Measurements from ENCODE around the gene NBEA. TPM values are rescaled to one million over a fixed set of nuclear protein-coding genes. Genes with fewer than 3 reads are reported as not detected.
"Not testable (repeated sequence)": the region's sequence is repeated elsewhere in the genome, so short reads cannot be mapped to it uniquely, and the experiment has no call there.

The NBEA gene
- total RNA-seq, 1 donor from 2014 or later = 27.3 TPM

GRCh38 chr13:35669321-35669720 lies 727.3 kb downstream of the NBEA start:
- intact Hi-C loops (cut with DNase I) = no loop called here
- DNase-seq (ENCODE audit: low spot score) = no peak

- no peak for DNase-seq (ENCODE audit: low spot score)
- intact Hi-C loops (cut with DNase I) = no loop called here
Measured at GRCh38 chr13:35672611-35673010, 730.5 kb downstream of the NBEA start.

GRCh38 chr13:35675651-35676050 lies 733.6 kb downstream of the NBEA start:
- intact Hi-C loops (cut with DNase I) = no loop called here
- DNase-seq (ENCODE audit: low spot score) = no peak

- intact Hi-C loops (cut with DNase I); DNase-seq (ENCODE audit: low spot score): not testable (repeated sequence)
Measured at GRCh38 chr13:35677863-35678262, 735.8 kb downstream of the NBEA start.

GRCh38 chr13:35681685-35682084 lies 739.6 kb downstream of the NBEA start:
- DNase-seq (ENCODE audit: low spot score) = no peak
- intact Hi-C loops (cut with DNase I) = no loop called here

GRCh38 chr13:35684432-35684831 lies 742.4 kb downstream of the NBEA start:
- intact Hi-C loops (cut with DNase I) = no loop called here
- DNase-seq (ENCODE audit: low spot score) = no peak

GRCh38 chr13:35687336-35687735 lies 745.3 kb downstream of the NBEA start:
- intact Hi-C loops (cut with DNase I) = no loop called here

GRCh38 chr13:35690581-35691207 lies 748.6 kb downstream of the NBEA start:
- intact Hi-C loops (cut with DNase I) = no loop called here
- peak; percentile 26 for DNase-seq (ENCODE audit: low spot score)

More at GRCh38 chr13:35687336-35687735, 745.3 kb downstream of the NBEA start:
- no peak for DNase-seq (ENCODE audit: low spot score)

GRCh38 chr13:35693134-35693784 lies 751.2 kb downstream of the NBEA start:
- intact Hi-C loops (cut with DNase I) = no loop called here
- peak; percentile 51 for DNase-seq (ENCODE audit: low spot score)

- intact Hi-C loops (cut with DNase I) = no loop called here
- peak; percentile 63 for DNase-seq (ENCODE audit: low spot score)
Measured at GRCh38 chr13:35694031-35694430, 752.0 kb downstream of the NBEA start.

- DNase-seq (ENCODE audit: low spot score) = peak; percentile 63
- intact Hi-C loops (cut with DNase I) = no loop called here
Measured at GRCh38 chr13:35694549-35695447, 752.7 kb downstream of the NBEA start.

- peak; percentile 72 for DNase-seq (ENCODE audit: low spot score)
Measured at GRCh38 chr13:35695448-35695770, 753.3 kb downstream of the NBEA start.

GRCh38 chr13:35697186-35697730 lies 755.2 kb downstream of the NBEA start:
- DNase-seq (ENCODE audit: low spot score) = peak; percentile 43
- intact Hi-C loops (cut with DNase I) = no loop called here

More at GRCh38 chr13:35695448-35695770, 753.3 kb downstream of the NBEA start:
- intact Hi-C loops (cut with DNase I) = no loop called here

- peak; percentile 56 for DNase-seq (ENCODE audit: low spot score)
- intact Hi-C loops (cut with DNase I) = no loop called here
Measured at GRCh38 chr13:35698911-35699576, 757.0 kb downstream of the NBEA start.

GRCh38 chr13:35699825-35700510 lies 757.9 kb downstream of the NBEA start:
- peak; percentile 51 for DNase-seq (ENCODE audit: low spot score)
- intact Hi-C loops (cut with DNase I) = no loop called here

GRCh38 chr13:35700671-35701070 lies 758.6 kb downstream of the NBEA start:
- DNase-seq (ENCODE audit: low spot score) = no peak
- intact Hi-C loops (cut with DNase I) = no loop called here

- intact Hi-C loops (cut with DNase I) = no loop called here
- DNase-seq (ENCODE audit: low spot score) = peak; percentile 60
Measured at GRCh38 chr13:35702316-35702715, 760.2 kb downstream of the NBEA start.

- intact Hi-C loops (cut with DNase I) = no loop called here
- no peak for DNase-seq (ENCODE audit: low spot score)
Measured at GRCh38 chr13:35703061-35703460, 761.0 kb downstream of the NBEA start.

GRCh38 chr13:35704331-35704730 lies 762.3 kb downstream of the NBEA start:
- intact Hi-C loops (cut with DNase I) = no loop called here
- no peak for DNase-seq (ENCODE audit: low spot score)

Data from cardiac septum (tissue), 1 donor.